RWPE1 (cell line): ENCODE data around the gene RBMS3.

Experiments used
- CTCF ChIA-PET: fragments of 350-600 bp; sonication (Branson Sonifier 250); formaldehyde crosslinking; extraction: SDS; loops from one replicate; lab custom pipeline; 2021; lab: Yijun Ruan, JAX
- POLR2A ChIA-PET: fragments of 400-600 bp; formaldehyde crosslinking; extraction: SDS; loops from one replicate; lab custom pipeline; 2020; ENCODE audit warnings: antibody characterized with exemption; ENCODE audit not compliant: low non-redundant PET; lab: Yijun Ruan, JAX
- DNase-seq: peaks from one replicate; pipeline ENCODE4 v3.0.0; 2012; ENCODE audit warnings: low spot score
- H3K27ac ChIP-seq: fragments of 450-650 bp; 2 replicates; pipeline ENCODE4 v1.5.1; 2017
- TF ChIP-seq, protein P1 (sequence below): fragments of 450-650 bp; conservative IDR thresholded peaks from 2 replicates; pipeline ENCODE4 v1.5.1; 2017; ENCODE audit warnings: low read depth, mild to moderate bottlenecking

Gene RBMS3

DNA sequence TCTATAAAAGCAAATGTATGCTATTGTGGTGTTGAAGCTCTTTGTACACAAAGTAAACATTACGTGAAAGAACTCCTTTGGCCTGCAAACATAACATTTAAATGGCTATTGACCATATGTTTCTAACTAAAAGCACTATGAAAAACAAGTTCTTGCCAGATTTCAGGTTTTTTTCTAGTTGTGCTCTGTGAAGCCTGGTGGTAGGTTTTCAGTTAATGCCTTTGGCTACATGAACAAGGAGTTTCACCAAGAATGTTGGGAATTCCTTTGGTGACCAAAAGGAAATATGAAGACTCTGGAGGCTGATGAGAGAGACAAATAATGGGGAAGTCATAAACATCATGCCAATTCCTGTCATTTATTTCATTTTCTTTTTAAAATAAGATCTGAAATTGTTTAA, 66.0 kb downstream of the RBMS3 start:
- CTCF ChIA-PET, result interaction anchor here (0.6 kb wide), 1 partner anchor 98 kb away, joined by 3 read pairs; no protein-coding TSS in a partner anchor
- DNase-seq, result no peak
- H3K27ac ChIP-seq, result no peak overlapping the region

DNA sequence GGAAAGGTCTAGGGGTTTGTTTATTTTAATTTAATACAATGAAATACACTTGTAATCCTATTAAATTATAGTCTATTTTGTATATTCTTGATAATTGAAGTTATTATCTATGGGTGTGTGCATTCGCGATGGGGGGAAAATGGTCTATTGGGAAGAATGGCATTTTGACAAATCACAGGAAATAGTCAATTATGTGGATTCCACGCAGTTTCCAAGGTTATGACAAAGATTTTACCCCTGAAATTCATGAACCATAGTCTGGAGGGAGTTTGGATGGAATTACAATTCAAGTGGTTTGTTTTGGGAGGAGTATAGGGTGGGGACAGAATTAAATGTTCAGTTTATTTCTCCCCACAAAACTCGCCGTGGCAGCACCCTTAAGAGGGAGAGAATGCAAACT, 66.5 kb downstream of the RBMS3 start:
- POLR2A ChIA-PET, result no interaction called here
- H3K27ac ChIP-seq, result no peak overlapping the region
- TF ChIP-seq, protein P1, sequence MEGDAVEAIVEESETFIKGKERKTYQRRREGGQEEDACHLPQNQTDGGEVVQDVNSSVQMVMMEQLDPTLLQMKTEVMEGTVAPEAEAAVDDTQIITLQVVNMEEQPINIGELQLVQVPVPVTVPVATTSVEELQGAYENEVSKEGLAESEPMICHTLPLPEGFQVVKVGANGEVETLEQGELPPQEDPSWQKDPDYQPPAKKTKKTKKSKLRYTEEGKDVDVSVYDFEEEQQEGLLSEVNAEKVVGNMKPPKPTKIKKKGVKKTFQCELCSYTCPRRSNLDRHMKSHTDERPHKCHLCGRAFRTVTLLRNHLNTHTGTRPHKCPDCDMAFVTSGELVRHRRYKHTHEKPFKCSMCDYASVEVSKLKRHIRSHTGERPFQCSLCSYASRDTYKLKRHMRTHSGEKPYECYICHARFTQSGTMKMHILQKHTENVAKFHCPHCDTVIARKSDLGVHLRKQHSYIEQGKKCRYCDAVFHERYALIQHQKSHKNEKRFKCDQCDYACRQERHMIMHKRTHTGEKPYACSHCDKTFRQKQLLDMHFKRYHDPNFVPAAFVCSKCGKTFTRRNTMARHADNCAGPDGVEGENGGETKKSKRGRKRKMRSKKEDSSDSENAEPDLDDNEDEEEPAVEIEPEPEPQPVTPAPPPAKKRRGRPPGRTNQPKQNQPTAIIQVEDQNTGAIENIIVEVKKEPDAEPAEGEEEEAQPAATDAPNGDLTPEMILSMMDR, result no peak
- CTCF ChIA-PET, result no interaction called here
- DNase-seq, result no peak

More for the DNA sequence above, 66.0 kb downstream of the RBMS3 start:
- POLR2A ChIA-PET, result no interaction called here
- TF ChIP-seq, protein P1, result no peak

DNA sequence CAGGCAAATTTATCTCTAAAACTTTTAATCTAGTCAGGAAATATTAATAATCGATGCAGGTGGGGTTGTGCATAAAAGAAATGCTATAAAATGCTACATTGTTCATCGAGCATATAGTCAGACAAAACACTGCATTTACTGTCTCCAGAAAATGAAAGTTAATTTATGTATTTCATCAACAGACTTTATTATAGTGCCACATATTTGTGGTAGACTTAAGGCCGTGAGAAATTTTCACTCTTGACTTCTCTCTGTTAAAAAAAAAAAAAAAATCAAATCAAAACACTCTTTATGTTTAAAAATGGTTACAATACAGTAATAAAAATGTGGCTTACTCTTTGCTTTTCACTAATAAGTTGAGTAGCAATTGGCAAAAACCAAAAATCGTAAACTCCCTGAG, 67.4 kb downstream of the RBMS3 start:
- TF ChIP-seq, protein P1, result no peak
- no peak overlapping the region for H3K27ac ChIP-seq
- no peak for DNase-seq
- ChIA-PET POLR2A (no interaction called here), CTCF (no interaction called here)

DNA sequence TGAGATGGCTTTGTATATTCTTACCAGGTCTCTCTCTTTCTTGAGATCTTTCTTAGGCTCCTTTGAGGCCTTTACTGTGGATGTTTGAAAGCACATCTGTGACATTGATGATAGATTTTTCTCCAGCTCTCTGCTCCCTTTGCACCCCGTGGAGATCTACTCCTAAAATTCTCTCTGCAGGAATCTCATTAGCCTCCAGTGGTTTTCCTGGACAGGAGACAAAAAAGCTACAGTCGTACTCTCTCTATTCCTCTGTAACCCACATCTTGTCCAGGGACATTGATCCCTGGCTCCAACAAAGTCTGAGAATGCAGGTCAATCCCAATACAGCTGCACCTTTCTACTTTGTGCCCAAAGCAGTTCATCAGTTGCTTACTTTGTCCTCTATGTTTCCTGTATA, 68.2 kb downstream of the RBMS3 start:
- no peak for DNase-seq
- POLR2A ChIA-PET, result no interaction called here
- CTCF ChIA-PET, result no interaction called here
- no peak overlapping the region for H3K27ac ChIP-seq
- TF ChIP-seq, protein P1, result no peak

DNA sequence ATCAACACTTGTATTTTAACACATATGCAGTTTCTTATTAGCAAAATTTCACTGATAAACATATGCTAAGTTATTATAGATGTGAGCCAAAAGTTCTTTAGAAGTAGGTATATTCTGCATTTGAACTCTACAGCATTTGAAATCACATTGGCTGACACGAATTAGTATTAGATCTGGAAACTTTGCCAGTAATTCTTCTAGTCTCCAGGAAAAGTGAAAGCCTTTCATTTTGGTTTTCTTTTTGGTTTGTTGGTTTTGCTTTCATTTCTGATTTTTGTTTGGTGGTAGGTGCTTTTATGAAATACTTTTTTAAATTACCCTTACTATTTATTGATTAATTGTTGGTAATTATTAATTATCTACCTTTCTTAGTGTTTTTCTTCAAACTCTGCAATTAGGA, 72.9 kb downstream of the RBMS3 start:
- ChIA-PET POLR2A (no interaction called here), CTCF (no interaction called here)
- no peak for DNase-seq
- H3K27ac ChIP-seq, result no peak overlapping the region
- TF ChIP-seq, protein P1, result no peak

DNA sequence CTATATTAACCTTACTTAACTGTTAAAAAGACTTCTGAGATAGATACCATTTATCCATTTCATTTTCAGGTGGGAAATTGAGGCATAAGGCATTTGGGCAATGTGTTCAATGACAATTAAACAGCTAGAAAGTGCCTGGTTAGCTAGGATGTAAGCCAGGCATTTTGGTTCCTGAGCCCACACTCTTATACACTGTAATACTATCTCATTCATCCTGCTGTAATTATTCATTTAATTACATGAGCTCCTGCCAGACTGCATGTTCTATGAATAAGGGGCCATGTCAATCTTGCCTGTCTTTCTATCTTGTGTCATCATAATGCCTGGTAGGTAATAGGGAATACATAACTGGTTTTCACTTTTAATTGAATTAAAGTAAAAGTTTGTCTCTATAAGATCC, 74.0 kb downstream of the RBMS3 start:
- TF ChIP-seq, protein P1, result no peak
- CTCF ChIA-PET, result no interaction called here
- DNase-seq, result no peak
- H3K27ac ChIP-seq, result no peak overlapping the region
- POLR2A ChIA-PET, result no interaction called here
